Measurements from ENCODE around the gene HSP90AB1.

HSP90AB1 gene

GRCh38 chr6:44292661-44293365, 45.9 kb downstream of the HSP90AB1 start:
- no peak for DNase-seq

GRCh38 chr6:44294832-44295791, 48.2 kb downstream of the HSP90AB1 start:
- DNase-seq = no peak

GRCh38 chr6:44297063-44298038, 50.5 kb downstream of the HSP90AB1 start:
- DNase-seq = no peak

GRCh38 chr6:44298055-44298803, 51.3 kb downstream of the HSP90AB1 start:
- no peak for DNase-seq

- no peak for DNase-seq
Measured at GRCh38 chr6:44298864-44299263, 52.0 kb downstream of the HSP90AB1 start.

- DNase-seq = no peak
Measured at GRCh38 chr6:44300292-44300823, 53.5 kb downstream of the HSP90AB1 start.

- no peak for DNase-seq
Measured at GRCh38 chr6:44301106-44301505, 54.2 kb downstream of the HSP90AB1 start.

GRCh38 chr6:44301782-44302564, 55.1 kb downstream of the HSP90AB1 start:
- DNase-seq = no peak

GRCh38 chr6:44302856-44303255, 56.0 kb downstream of the HSP90AB1 start:
- DNase-seq = no peak

All from 8988T (cell line).